GM10847 (cell line): Measurements from ENCODE around the gene RFC2.
A peak's percentile ranks its signal among the peaks of the same experiment; 100 is the strongest.

Experiments
- POLR2A ChIP-seq: IDR thresholded peaks from 2 replicates; pipeline ENCODE4 v1.6.1; 2011; ENCODE audit not compliant: insufficient read length; ENCODE audit errors: extremely low read depth

Gene RFC2

DNA sequence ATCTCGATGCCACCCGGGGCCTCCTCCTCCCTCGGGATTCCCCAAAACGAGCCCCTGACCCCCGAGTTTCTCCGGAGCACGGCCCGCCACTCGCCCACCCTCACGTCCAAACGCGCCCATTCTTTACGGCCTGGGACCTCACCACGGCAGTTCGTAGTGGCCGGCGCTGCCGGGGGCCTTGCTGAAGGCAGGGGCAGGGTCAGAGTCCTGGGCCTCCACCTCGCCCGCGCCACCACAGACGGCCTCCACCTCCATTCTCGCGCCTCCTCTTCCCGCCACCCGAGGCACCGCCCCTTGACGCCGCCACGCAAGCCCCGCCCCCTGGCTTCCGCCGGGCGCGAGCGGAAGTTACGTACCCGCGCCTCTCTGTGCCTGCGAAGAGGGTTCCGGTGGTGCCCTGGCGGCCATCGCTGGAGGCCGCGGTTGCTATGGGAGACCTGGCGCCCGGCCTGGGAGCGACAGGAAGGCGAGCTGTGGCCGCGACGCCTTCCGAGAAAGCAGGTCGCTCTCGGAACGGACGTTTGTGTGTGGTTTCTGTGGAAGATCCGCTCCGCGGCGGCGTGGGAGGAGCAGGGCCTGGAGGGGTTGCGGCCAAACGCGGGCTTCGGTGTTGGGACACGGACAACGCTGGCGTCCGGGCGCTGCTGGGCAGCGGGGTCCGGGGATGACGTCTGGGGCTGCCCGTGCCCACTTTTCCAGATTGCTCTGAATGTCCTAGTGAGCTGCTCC, at the start of gene RFC2:
Gene RFC2, minus strand, starts transcription at position 271 of the 729 bp plus-strand sequence. Its CDS starts 16 bp downstream, at position 255.
- TF ChIP-seq POLR2A: peak; percentile 56

DNA sequence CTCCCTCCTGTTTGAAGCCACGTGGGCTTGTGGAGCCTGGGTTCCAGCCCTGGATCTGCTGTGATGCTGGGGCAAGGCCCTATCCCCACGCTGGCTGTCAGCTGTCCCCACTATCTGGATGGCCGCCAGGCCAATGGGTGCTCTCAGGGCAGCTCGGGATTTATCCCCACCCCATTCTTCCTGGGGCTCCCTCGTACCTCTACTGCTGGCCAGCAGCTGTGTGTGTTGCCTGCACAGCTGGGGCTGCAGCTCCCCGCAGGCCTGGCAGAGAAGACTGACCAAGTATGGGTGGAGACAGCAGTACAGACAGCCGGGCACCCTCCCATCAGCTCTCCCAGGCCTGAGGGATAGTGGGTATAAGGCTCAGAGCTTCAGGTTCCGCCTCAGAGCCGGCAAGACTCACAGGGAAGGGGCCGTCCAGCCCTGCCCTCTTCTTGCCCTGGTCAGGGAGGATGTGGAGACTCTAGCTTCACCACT, 48.6 kb upstream of the RFC2 start:
- no peak for TF ChIP-seq POLR2A

DNA sequence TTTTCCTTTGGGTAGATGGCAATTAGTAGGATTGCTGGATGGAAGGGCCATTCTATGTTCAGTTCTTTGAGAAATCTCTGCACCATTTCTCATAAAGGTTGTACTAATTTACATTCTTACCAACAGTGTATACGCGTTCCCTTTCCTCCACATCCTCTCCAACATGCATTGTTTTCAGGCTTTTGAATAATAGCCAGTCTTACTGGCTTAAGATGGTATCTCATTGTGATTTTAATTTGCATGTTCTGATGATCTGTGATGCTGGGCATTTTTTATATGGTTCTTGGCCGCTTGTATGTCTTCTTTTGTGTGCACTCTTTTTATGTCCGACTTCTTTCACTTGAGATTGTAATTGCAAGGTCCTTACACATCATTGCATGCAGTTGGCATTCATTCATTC, 46.7 kb upstream of the RFC2 start:
- no peak for TF ChIP-seq POLR2A

DNA sequence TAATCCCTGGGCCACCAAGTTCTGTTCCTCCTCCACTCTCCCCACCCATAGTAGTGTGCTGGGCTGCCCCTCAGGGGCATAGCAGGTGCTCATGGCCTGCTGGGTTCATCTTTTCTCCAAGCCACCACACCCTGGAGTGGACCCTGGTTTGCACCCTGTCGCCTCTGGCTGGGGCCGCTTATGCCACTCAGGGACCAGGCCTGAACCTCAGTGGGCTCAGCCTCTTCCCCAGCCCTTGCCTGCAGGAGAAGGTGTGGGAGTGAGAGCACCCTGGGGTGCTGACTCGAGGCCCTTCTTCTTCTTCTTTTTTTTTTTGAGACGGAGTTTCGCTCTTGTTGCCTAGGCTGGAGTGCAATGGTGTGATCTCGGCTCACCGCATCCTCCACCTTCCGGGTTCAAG, 45.2 kb upstream of the RFC2 start:
- TF ChIP-seq POLR2A: no peak

- no peak for TF ChIP-seq POLR2A
Observed at GRCh38 chr7:74297516-74298233, 43.5 kb upstream of the RFC2 start.

GRCh38 chr7:74294191-74294998, 40.2 kb upstream of the RFC2 start:
- no peak for TF ChIP-seq POLR2A

DNA sequence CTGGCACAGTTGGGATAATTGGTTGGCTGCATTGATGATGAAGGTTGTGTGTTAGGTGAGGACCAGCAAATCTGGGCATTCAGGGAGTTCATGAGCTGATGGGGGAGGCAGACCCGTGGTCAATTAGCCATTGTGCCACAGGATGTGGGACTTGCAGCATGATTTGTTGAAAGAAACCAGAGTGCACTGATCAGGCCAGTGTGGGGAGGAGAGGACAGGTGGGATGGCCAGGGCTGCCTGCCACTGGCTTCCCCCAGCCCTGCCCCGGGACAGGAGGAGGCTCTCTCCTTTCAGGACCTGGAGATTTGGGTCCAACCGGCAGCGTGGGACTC, 39.3 kb upstream of the RFC2 start:
- TF ChIP-seq POLR2A: no peak

- TF ChIP-seq POLR2A: no peak
Observed at GRCh38 chr7:74292757-74293576, 38.8 kb upstream of the RFC2 start.

GRCh38 chr7:74291535-74291934, 37.3 kb upstream of the RFC2 start:
- no peak for TF ChIP-seq POLR2A

DNA sequence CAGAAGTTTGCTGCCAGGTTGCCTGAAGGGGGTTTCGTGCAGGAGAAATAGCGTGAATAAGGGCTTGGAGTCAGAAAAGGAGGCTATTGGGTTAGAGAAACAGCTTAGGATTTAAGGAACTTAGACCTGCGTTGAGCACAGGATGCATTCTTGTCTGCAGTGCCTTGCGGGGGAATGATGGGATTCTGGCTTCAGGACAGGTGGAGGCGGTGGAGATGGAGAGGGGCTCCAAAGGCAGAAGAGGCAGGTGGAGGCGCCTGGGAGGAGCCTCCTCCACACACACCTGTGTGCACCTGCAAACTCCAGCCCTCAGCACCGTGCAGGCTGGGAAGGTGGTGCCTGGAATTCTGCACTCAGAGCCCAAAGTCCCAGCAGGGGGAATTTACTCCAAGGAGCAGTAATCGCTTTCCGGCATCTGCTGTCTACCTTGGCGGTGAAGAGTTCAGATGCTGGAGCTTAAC, 36.8 kb upstream of the RFC2 start:
- no peak for TF ChIP-seq POLR2A

GRCh38 chr7:74290553-74290950, 36.4 kb upstream of the RFC2 start:
- TF ChIP-seq POLR2A: no peak

DNA sequence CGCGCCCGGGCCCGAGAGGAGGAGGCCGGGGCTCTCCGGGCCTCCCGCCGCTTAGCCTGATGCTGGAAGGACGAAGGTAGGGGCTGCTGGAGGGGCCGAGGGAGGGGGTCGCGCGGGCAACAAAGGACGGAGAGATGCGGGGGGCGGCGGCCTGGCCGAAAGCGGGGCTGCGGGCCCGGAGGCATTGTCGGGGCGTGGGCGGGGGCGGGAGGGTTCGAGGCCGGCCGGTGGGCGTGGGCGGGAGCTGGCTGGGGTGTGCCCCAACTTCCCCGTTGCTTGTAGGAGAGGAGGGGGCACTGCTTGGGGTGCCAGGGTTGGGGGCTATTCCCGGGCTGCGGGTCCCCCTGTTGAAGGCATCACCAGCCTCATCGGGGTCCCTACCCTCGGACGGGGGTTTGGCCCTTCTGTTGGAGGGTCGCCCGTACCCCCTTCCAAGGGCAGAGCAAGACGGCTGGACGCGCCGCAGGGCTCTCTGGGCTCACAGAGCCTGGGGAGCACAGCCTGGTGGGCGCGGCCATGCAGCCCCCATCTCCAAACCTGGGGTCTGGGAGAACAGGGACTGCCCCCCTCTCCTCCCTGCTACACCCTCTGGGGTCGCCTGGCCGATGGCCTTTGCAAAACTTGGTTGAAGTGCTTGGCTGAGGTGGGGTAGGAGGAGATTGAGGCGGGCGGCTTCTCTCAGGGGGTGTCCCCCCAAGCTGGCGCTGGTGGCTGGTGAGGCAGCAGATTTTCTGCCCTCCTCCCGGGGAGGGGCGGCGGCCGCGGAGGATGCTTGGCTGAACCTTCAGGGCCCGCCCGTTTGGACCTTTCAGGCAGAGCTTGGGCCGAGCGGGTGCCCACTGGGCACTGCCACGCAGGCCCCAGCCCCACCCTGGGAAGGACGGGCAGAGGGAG, 35.7 kb upstream of the RFC2 start:
- TF ChIP-seq POLR2A: no peak

DNA sequence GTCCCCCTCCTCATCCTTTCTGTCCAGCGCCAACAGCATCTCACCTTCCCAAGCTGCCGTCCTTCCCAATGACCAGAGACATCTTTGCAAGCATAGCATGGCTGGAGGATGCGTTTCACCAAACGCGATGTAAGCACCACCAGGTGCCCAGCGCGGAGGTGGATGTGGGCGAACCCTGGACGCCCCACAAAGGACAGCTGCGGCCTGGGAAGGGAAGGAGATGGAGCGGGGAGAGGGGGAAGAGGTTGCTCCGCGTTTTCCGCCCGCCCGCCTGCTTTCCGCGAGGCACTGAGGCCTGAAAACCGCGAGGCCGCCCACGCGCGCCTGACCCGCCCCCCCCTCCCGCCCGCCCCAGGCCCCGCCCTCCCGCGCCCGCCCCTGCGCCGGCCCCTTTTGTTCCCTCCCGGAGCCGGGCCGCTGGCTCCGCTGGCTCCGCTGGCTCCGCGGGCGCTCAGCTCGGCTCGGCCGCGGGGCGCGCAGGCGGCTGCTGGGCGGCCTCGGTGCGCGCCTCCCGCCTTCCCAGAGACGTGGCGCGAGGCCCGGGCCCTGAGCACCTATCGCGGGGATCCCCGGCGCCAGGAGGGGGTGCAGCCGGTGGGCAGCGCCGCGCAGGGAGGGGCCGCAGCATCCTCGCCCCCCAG, 34.9 kb upstream of the RFC2 start, which contains the start of gene CLIP2:
Gene CLIP2, plus strand, starts transcription at position 390 of the 641 bp plus-strand sequence. CDS start 28,140 bp downstream, outside the sequence.
- peak; percentile 83 for TF ChIP-seq POLR2A

DNA sequence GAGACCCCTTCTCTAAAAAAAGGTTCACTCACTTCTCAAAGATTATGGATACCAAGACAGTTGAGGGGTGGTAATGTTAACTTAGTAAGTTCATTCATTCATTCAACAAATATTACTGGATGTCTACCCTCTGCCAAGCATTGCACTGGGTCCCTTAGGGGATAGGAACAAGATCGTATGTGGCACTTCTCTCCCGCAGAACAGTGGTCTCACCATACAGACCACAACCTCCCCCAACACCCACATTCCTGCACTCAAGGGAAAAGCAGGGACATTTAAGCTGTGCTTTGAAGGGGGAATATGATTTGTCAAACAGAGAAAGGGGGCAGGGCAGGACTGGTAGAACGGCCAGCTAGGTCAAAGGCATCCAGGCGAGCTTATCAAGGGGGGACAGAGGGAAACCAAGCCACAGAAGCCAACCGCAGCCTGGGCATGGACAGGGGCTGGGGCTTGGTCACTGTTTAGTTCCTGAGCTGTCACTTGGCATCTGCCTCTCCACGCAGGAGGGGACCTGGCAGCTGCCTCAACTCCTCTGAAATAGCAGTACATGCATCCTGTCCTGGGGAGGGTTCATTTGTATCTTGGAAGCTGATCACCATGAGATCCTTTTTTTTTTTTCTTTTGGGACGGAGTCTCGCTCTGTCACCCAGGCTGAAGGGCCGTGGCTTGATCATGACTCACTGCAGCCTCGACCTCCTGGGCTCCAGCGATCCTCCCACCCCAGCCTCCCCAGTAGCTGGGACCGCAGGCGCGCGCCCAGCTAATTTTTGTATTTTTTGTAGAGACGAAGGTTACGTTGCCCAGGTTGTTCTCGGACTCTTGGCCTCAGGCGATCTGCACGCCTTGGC, 34.1 kb upstream of the RFC2 start:
- no peak for TF ChIP-seq POLR2A
